ENCODE data around the gene AUTS2. TPM values are rescaled to one million over a fixed set of nuclear protein-coding genes. Genes with fewer than 3 reads are reported as not detected.

Gene AUTS2
- total RNA-seq, 1 donor from 2014 or later, result 9.9 TPM

- no peak for TF ChIP-seq CTCF (IDR thresholded peaks at IDR 0.05; ENCODE audit: insufficient read depth, low read length, poor library complexity, severe bottlenecking)
- H3K36me3 ChIP-seq (ENCODE audit: control insufficient read depth, insufficient read depth, low read length), result no peaks in the 10 kb centered on the region
- H3K4me3 ChIP-seq (ENCODE audit: low read depth, low read length), result no peak overlapping the region
- DNase-seq (ENCODE audit: low read depth), result no peak
- no peaks in the 10 kb centered on the region for H3K27me3 ChIP-seq (ENCODE audit: control insufficient read depth, insufficient read depth, low read length)
Measured at GRCh38 chr7:69996121-69996520, 397.8 kb downstream of the AUTS2 start.

GRCh38 chr7:70000737-70001348 lies 402.6 kb downstream of the AUTS2 start:
- no peak for DNase-seq (ENCODE audit: low read depth)
- H3K36me3 ChIP-seq (ENCODE audit: control insufficient read depth, insufficient read depth, low read length), result no peaks in the 10 kb centered on the region
- no peaks in the 10 kb centered on the region for H3K27me3 ChIP-seq (ENCODE audit: control insufficient read depth, insufficient read depth, low read length)
- TF ChIP-seq CTCF (IDR thresholded peaks at IDR 0.05; ENCODE audit: insufficient read depth, low read length, poor library complexity, severe bottlenecking), result no peak
- no peak overlapping the region for H3K4me3 ChIP-seq (ENCODE audit: low read depth, low read length)

GRCh38 chr7:70005480-70005879 lies 407.2 kb downstream of the AUTS2 start:
- H3K36me3 ChIP-seq (ENCODE audit: control insufficient read depth, insufficient read depth, low read length), result no peaks in the 10 kb centered on the region
- no peak overlapping the region for H3K4me3 ChIP-seq (ENCODE audit: low read depth, low read length)
- H3K27me3 ChIP-seq (ENCODE audit: control insufficient read depth, insufficient read depth, low read length), result no peaks in the 10 kb centered on the region
- no peak for TF ChIP-seq CTCF (IDR thresholded peaks at IDR 0.05; ENCODE audit: insufficient read depth, low read length, poor library complexity, severe bottlenecking)
- DNase-seq (ENCODE audit: low read depth), result no peak

- no peak for DNase-seq (ENCODE audit: low read depth)
- H3K27me3 ChIP-seq (ENCODE audit: control insufficient read depth, insufficient read depth, low read length), result no peaks in the 10 kb centered on the region
- H3K36me3 ChIP-seq (ENCODE audit: control insufficient read depth, insufficient read depth, low read length), result no peaks in the 10 kb centered on the region
- no peak for TF ChIP-seq CTCF (IDR thresholded peaks at IDR 0.05; ENCODE audit: insufficient read depth, low read length, poor library complexity, severe bottlenecking)
- no peak overlapping the region for H3K4me3 ChIP-seq (ENCODE audit: low read depth, low read length)
Measured at GRCh38 chr7:70005891-70006260, 407.6 kb downstream of the AUTS2 start.

GRCh38 chr7:70006261-70006920 lies 408.1 kb downstream of the AUTS2 start:
- no peaks in the 10 kb centered on the region for H3K27me3 ChIP-seq (ENCODE audit: control insufficient read depth, insufficient read depth, low read length)
- no peak for DNase-seq (ENCODE audit: low read depth)
- H3K4me3 ChIP-seq (ENCODE audit: low read depth, low read length), result no peak overlapping the region
- no peak for TF ChIP-seq CTCF (IDR thresholded peaks at IDR 0.05; ENCODE audit: insufficient read depth, low read length, poor library complexity, severe bottlenecking)
- no peaks in the 10 kb centered on the region for H3K36me3 ChIP-seq (ENCODE audit: control insufficient read depth, insufficient read depth, low read length)

GRCh38 chr7:70008466-70008865 lies 410.2 kb downstream of the AUTS2 start:
- no peak for DNase-seq (ENCODE audit: low read depth)
- Histone ChIP-seq H3K36me3 (ENCODE audit: control insufficient read depth, insufficient read depth, low read length) (no peaks in the 10 kb centered on the region), H3K4me3 (ENCODE audit: low read depth, low read length) (no peak overlapping the region), H3K27me3 (ENCODE audit: control insufficient read depth, insufficient read depth, low read length) (no peaks in the 10 kb centered on the region)
- TF ChIP-seq CTCF (IDR thresholded peaks at IDR 0.05; ENCODE audit: insufficient read depth, low read length, poor library complexity, severe bottlenecking), result no peak

All from kidney epithelial cell (primary cell).